GM18507 (cell line): ENCODE measurements around the gene BPIFA3.
A peak's percentile ranks its signal among the peaks of the same experiment; 100 is the strongest.

Source experiments
- DNase-seq: peaks from one replicate; pipeline ENCODE4 v3.0.0; 2011; ENCODE audit warnings: low read depth; ENCODE audit not compliant: insufficient read length; ENCODE audit errors: extremely low spot score
- FAIRE-seq: peaks from 2 replicates; lab custom pipeline; 2011; peaks lifted over from hg19 to GRCh38; lab: Jason Lieb, UNC

The BPIFA3 gene

GRCh38 chr20:33210371-33210770, 6.8 kb upstream of the BPIFA3 start:
- FAIRE-seq (no peak), DNase-seq (no peak)

GRCh38 chr20:33211817-33212424, 5.2 kb upstream of the BPIFA3 start:
- FAIRE-seq = peak; percentile 53
- peak; percentile 15 for DNase-seq

DNA sequence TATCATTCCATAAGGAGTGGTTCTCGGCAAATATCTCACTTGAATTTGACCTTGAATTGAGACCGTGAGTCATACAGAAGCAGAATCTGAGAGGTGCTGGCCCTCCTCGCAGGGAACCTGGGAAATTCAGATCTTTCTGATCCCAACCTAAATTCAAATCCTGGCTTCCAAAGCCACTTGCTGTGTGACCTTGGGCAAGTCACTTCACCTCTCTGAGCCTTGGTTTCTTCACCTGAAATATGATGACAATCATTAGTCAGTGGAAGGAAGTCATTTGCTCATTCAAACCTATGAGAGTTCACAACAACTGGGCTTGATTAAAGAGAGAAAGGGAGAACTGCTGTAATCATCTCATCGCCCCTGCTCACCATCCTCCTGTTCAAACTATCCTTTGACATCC, 7.2 kb downstream of the BPIFA3 start:
- no peak for FAIRE-seq

DNA sequence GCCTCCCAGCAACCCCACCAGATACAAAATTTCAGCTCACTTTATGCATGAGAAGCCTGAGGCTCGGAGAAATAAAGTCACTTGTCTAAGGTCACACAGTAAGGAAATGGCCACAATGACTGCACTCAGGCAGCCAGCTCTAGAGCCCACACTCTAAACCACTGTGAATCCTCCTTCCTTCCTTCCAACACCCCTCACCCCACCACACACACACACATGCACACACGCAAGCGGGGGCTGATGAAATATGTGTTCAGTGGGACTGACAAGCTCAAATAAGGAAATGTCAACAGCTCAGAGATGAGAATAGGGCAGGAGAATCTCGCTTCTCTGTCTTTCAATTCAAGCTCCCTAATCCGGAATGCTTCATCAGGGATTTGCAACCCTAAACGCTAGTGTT, 12.7 kb downstream of the BPIFA3 start:
- DNase-seq = no peak
- no peak for FAIRE-seq

More for the DNA sequence above, 7.2 kb downstream of the BPIFA3 start:
- no peak for DNase-seq

- DNase-seq = no peak
- FAIRE-seq = no peak
Observed at GRCh38 chr20:33231237-33231636, 14.1 kb downstream of the BPIFA3 start.

- FAIRE-seq (no peak), DNase-seq (no peak)
Observed at GRCh38 chr20:33232486-33233072, 15.4 kb downstream of the BPIFA3 start.

- DNase-seq (no peak), FAIRE-seq (no peak)
Observed at GRCh38 chr20:33233129-33233774, 16.1 kb downstream of the BPIFA3 start.

DNA sequence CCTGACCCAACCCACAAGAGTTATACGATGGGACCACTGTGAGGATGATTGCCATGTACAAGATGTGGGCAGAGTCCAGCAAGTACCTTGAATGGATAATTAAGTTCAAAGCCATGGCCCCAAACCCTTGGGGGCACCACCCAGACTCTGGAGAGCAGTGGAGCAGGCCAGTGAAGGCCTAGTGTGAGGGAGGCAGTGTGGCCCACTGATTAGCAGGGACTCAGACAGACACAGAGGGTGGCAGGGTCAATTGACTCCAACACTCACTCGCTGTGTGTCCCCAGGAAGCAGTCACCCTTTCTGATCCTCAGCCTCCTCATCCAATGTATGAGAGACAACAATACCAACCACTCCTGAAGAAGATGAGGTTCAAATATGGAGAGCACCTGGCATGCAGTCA, 16.9 kb downstream of the BPIFA3 start:
- FAIRE-seq = no peak
- no peak for DNase-seq

- no peak for FAIRE-seq
- DNase-seq = no peak
Observed at GRCh38 chr20:33235696-33236095, 18.5 kb downstream of the BPIFA3 start, which contains the start of gene BPIFA1. TSS of gene BPIFA1 (plus strand) at chr20:33235996. CDS start at chr20:33237712, 1,716 bp downstream.

GRCh38 chr20:33236351-33236750, 19.2 kb downstream of the BPIFA3 start:
- DNase-seq (no peak), FAIRE-seq (no peak)

GRCh38 chr20:33237989-33238388, 20.8 kb downstream of the BPIFA3 start:
- DNase-seq (no peak), FAIRE-seq (no peak)

DNA sequence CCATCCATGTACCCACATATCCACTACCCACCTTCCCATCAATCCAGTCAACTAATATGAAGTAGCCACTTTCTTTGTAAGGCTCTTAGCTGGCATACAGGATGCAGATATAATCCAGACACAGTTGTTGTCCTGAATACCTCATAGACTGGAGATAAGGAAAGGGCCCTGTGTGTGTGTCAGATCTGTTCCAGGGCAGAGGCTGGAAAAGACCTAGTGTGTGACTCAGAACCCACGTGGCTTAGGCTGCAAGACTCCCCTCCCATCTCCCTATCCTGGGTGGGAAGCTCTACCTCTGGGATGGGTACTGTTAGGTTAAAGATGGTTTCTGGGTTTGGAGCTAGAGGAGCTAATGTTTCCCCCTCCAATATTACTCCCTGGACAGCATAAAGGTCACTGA, 22.3 kb downstream of the BPIFA3 start:
- FAIRE-seq (no peak), DNase-seq (no peak)

GRCh38 chr20:33239979-33240736, 23.0 kb downstream of the BPIFA3 start:
- DNase-seq (no peak), FAIRE-seq (no peak)

DNA sequence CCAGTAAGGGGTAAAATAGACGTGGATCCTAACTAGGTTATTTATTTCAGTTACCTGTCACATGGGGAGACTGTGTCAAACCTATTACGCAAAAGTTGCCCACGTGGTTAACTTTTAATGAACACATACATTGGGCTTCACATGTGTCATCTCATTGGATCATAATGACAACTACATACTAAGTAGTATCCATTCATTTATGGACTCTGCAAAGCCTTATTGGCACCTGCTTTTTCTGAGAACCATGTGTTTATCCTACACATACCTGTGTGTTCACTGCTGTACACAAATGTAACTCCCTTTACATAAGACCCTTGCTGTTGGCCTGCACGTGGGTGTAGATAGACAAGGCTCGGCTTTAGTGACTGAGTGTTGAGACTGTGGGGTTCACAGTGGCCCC, 23.8 kb downstream of the BPIFA3 start:
- FAIRE-seq (no peak), DNase-seq (no peak)

DNA sequence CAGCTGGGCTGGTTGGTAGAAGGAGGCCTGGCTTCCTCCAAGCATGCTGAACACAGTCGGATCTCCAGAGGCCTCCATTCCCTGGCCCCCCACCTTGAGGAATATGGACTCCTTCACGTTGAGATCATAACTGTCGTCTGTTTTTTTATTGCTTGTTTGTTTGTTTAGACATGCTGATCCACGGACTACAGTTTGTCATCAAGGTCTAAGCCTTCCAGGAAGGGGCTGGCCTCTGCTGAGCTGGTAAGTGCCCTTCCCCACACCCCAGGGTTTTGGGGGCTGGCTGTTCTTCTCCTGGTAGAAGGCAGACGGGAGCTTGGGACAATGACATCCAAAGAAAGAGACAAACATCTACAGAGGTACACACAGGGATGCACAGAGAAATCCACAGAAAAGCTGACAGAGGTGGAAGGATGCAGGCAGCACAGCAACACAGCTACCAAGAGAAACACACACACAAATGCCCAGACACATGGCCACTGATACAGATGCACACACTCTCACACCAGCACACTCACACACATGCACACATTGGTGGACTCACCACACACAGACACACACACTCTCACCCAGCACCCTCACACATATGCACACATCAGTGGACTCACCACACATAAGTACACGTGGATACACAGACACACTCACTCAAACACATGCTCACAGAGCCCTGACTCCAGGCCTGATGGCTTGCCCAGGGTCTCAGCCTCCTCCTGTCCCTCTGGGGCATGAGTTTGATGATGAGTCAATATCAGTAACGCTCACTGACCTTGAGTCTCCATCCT, 25.4 kb downstream of the BPIFA3 start:
- FAIRE-seq (no peak), DNase-seq (no peak)

DNA sequence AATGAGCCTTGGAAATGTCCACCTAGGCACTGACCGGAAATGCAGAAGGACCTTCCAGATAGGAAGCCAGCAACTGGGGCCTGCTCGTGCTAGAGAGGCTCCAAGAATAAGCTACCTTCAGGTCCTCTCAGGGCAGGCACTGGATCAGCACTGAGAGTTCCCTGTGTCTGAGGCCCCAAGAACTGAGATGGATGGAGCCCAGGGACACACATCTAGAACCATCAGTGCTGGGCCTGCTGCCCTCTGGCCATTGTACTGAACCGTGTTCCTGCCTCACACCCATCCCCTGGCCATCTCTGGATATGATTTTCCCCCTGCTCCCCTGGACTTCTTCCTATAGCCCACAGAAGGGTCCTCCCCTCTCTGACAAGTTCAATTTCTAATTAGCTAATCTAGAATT, 28.9 kb downstream of the BPIFA3 start:
- DNase-seq = no peak
- FAIRE-seq = no peak

DNA sequence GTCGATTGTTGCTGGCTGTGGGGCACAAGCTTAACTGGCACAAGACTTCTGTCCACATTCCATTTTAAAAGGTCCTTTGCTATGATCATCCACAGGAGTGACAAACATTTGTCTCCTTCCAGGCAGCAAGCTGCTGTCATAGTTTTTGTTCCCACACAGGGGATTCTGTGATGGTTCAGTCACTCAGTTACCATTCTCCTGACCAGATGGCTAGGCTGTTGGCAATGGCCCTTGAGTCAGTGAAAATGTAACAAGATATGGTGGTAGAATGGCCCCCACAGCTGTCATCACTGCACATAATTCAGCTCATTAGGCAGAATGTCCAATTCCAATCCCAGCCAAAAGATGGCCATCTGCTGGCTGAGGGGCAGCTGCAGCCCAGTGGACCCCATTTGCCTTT, 32.3 kb downstream of the BPIFA3 start:
- FAIRE-seq = no peak

DNA sequence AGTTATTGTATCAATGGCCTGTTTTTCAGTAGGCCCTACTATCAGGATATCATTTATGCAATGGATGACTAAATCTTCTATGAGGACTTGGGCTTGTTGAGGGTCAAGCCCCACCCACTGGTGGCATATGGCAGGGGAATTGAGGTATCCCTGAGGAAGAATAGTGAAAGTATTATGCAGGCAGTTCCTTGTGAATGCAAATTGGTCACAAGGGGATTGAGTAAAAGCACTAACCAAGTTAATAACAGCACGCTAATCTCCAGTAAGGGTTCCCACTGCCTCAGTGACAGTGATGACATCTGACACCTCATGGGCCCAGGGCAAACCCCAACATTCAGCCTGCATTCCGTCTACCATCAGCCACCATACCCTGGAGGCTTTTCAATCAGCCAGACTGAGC, 33.5 kb downstream of the BPIFA3 start:
- no peak for DNase-seq

More for the DNA sequence above, 32.3 kb downstream of the BPIFA3 start:
- no peak for DNase-seq

GRCh38 chr20:33251496-33251895, 34.3 kb downstream of the BPIFA3 start:
- DNase-seq = no peak
- no peak for FAIRE-seq

More for the DNA sequence above, 33.5 kb downstream of the BPIFA3 start:
- no peak for FAIRE-seq

GRCh38 chr20:33252460-33252859, 35.3 kb downstream of the BPIFA3 start:
- FAIRE-seq = no peak
- no peak for DNase-seq
